Measurements from ENCODE around the gene IL20RA.
"Not testable (repeated sequence)": the region's sequence is repeated elsewhere in the genome, so short reads cannot be mapped to it uniquely, and the experiment has no call there.

Gene IL20RA

DNA sequence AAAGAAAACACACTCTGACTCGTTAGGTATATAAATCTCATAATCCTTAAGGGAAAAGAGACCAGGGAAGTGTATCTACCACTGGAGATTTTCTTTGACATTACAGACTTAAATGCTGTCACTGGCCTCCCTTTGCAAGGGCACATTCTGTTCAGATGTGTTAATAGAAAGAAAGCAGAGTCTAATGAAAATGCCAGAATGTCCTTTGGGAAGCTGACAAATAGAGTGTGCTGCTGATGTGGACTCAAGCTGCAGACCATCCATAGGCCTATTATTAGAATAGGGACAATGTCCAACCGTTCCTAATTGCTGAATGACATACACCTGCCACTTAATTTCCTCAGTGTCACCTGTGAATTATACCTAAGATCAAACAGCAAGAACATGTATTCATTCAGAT, 81.5 kb downstream of the IL20RA start:
- TF ChIP-seq, protein P1, sequence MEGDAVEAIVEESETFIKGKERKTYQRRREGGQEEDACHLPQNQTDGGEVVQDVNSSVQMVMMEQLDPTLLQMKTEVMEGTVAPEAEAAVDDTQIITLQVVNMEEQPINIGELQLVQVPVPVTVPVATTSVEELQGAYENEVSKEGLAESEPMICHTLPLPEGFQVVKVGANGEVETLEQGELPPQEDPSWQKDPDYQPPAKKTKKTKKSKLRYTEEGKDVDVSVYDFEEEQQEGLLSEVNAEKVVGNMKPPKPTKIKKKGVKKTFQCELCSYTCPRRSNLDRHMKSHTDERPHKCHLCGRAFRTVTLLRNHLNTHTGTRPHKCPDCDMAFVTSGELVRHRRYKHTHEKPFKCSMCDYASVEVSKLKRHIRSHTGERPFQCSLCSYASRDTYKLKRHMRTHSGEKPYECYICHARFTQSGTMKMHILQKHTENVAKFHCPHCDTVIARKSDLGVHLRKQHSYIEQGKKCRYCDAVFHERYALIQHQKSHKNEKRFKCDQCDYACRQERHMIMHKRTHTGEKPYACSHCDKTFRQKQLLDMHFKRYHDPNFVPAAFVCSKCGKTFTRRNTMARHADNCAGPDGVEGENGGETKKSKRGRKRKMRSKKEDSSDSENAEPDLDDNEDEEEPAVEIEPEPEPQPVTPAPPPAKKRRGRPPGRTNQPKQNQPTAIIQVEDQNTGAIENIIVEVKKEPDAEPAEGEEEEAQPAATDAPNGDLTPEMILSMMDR (IDR thresholded peaks at IDR 0.05; ENCODE audit: low read depth, low read length, missing control alignments): no peak
- no peak overlapping the region for H3K4me3 ChIP-seq (ENCODE audit: low read depth, low read length)
- in situ Hi-C loops (cut with HindIII; ENCODE audit: low sequenced_read_pairs): no loop called here
- no peak for DNase-seq (ENCODE audit: low read depth)

DNA sequence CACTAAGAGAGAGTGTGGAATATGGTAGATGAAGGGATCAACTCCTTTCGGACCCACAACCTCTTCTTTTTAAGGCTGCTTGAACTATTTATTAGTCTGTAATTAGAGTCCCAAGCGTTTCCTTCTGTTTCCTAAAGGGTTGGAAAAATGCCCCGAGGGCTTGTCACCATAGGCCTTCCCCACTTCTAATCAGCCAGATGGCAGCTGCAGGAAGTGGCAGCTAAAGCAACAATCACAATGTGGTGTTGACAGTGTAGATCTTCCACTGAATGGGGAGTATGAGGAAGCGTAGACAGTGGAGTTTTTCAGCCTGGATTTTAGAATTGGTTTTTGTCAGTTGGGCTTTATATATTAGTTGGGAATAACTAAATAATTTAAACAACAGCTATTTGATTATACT, 82.1 kb downstream of the IL20RA start:
- TF ChIP-seq, protein P1 (IDR thresholded peaks at IDR 0.05; ENCODE audit: low read depth, low read length, missing control alignments): no peak
- no peak overlapping the region for H3K4me3 ChIP-seq (ENCODE audit: low read depth, low read length)
- DNase-seq (ENCODE audit: low read depth): no peak
- in situ Hi-C loops (cut with HindIII; ENCODE audit: low sequenced_read_pairs): no loop called here

DNA sequence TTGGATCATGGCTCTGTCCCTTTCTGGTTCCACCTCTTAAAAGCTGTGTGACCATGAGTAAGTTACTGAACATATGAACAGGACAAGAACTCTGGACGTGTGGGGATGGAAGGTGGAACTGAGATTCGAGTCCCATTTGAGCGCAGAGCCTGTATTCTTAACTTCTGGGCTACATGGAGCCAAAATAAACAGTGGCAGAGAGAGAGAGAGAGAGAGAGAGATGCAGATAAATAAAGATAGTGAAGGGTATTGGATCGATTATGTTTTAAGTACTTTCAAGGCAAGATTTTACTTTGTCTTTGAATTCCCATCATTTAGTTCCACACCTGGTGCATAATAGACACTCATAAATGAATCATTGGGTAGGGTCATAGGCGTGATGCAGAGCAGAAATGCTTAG, 82.9 kb downstream of the IL20RA start:
- no peak for DNase-seq (ENCODE audit: low read depth)
- no peak overlapping the region for H3K4me3 ChIP-seq (ENCODE audit: low read depth, low read length)
- in situ Hi-C loops (cut with HindIII; ENCODE audit: low sequenced_read_pairs): no loop called here
- TF ChIP-seq, protein P1 (IDR thresholded peaks at IDR 0.05; ENCODE audit: low read depth, low read length, missing control alignments): no peak

DNA sequence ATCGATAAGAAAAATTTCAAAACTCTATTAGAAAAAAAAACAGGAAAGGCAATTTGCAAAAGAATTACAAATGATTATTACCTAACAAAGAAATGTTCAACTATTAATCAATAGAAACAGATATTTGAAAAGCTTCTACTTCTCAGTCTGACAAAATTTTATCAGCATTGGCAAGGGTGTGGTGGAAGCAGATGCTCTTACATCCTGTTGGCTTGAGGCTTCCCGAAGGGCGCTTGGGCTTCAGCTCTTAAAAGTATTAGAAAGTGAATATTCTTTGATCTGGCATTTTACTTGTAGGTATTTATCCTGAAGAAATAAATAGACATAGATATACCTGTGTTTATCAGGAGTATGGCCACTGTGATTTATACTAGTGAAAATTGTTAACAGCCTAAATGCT, 84.0 kb downstream of the IL20RA start:
- DNase-seq (ENCODE audit: low read depth): no peak
- H3K4me3 ChIP-seq (ENCODE audit: low read depth, low read length): no peak overlapping the region
- TF ChIP-seq, protein P1 (IDR thresholded peaks at IDR 0.05; ENCODE audit: low read depth, low read length, missing control alignments): no peak
- in situ Hi-C loops (cut with HindIII; ENCODE audit: low sequenced_read_pairs): no loop called here

DNA sequence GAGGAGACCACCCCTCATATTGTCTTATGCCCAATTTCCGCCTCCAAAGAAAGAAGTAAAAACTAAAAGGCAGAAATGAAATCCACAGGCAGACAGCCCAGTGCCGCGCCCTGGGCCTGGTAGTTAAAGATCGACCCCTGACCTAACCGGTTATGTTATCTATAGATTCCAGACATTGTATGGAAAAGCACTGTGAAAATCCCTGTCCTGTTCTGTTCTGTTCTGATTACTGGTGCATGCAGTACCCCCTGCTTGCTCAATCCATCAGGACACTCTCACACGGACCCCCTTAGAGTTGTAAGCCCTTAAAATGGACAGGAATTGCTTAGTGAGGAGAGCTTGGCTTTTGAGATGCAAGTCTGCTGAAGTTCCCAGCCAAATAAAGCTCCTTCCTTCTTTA, 84.8 kb downstream of the IL20RA start:
- in situ Hi-C loops (cut with HindIII; ENCODE audit: low sequenced_read_pairs): not testable (repeated sequence)

DNA sequence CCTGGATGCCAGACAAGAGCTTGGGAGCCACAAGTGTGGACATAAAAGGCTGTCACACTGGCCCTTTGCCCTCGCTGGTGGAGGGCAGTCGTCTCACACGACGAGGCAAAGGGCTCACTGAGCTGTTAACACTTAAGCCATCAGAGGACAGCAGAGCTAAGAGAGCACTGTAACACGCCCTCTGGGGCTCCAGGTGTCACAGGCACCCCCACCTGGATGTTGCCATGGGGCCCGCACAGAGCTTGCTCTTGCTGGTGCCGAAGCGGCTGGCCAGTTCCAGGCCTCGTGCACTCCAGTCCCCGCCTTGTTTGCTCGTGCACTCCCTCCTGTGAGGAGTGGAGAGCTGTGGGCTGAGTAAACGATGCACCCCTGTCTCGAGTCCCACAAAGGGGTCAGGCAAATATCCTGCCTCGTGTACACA, 85.3 kb downstream of the IL20RA start:
- TF ChIP-seq, protein P1 (IDR thresholded peaks at IDR 0.05; ENCODE audit: low read depth, low read length, missing control alignments): no peak
- in situ Hi-C loops (cut with HindIII; ENCODE audit: low sequenced_read_pairs): no loop called here
- DNase-seq (ENCODE audit: low read depth): no peak
- H3K4me3 ChIP-seq (ENCODE audit: low read depth, low read length): no peak overlapping the region

More for the DNA sequence above, 84.8 kb downstream of the IL20RA start:
- not testable (repeated sequence) for H3K4me3 ChIP-seq (ENCODE audit: low read depth, low read length); DNase-seq (ENCODE audit: low read depth)

DNA sequence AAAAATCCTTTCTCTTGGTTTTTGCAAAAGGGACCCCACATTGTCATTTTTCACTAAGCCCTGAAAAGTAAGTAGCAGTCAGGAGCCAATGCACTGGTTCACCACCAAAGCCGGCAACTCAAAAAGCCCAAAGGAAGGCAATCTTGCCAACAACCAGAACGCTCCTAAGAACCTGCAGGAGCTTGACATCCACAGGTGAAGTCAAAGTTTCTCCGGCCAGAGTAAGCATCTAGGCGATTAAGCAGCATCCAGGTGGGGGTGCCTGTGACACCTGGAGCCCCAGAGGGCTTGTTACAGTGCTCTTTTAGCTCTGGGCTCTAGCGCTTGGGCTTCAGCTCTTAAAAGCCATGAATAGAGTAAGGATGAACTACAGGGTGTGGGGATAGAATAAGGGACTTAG, 86.6 kb downstream of the IL20RA start:
- TF ChIP-seq, protein P1 (IDR thresholded peaks at IDR 0.05; ENCODE audit: low read depth, low read length, missing control alignments): no peak
- no peak overlapping the region for H3K4me3 ChIP-seq (ENCODE audit: low read depth, low read length)
- no peak for DNase-seq (ENCODE audit: low read depth)
- in situ Hi-C loops (cut with HindIII; ENCODE audit: low sequenced_read_pairs): no loop called here

Measured in astrocyte of the cerebellum (primary cell).